Esophagus squamous epithelium (tissue), 4 donors: ENCODE measurements around the gene TRIM23.

Experiments
- POLR2A ChIP-seq, 4 donors: fragments of 450-650 bp; IDR thresholded peaks; one replicate each; pipeline ENCODE4 v1.6.1; 2017; ENCODE audit warnings: antibody characterized with exemption in 4 of 4, mild to moderate bottlenecking in 4 of 4, moderate library complexity in 3 of 4
- TF ChIP-seq, protein P1 (sequence below), 6 experiments: fragments of 450-650 bp in 4 of 6; fragments of 200-600 bp in 2 of 6; sonication (generic) in 2 of 6; IDR thresholded peaks; one replicate each; pipeline ENCODE4 v1.5.1; 2016 to 2019; ENCODE audit warnings: antibody characterized with exemption in 6 of 6, mild to moderate bottlenecking in 4 of 6, moderate library complexity in 4 of 6

DNA sequence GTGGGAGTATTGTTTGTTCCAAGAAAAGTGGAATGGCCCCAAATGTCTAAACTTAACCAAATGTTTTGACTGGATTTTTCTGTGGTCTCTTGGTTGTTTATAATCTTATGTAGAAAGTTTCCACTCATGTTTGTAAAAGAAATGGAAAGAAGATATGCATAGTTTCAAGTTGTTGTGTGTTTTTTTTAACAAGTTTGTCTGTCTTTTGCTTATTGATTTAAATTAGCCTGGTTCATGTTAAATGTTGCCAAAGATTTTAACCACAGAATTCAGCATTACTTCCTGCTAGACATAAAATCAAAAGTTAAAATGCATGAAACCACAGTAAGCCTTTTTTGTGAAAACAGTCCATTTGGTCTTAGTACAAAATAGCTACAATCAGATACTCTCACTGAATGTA, 47.0 kb downstream of the TRIM23 start:
- TF ChIP-seq POLR2A (IDR thresholded peaks at IDR 0.05) = no peak
- TF ChIP-seq, protein P1, sequence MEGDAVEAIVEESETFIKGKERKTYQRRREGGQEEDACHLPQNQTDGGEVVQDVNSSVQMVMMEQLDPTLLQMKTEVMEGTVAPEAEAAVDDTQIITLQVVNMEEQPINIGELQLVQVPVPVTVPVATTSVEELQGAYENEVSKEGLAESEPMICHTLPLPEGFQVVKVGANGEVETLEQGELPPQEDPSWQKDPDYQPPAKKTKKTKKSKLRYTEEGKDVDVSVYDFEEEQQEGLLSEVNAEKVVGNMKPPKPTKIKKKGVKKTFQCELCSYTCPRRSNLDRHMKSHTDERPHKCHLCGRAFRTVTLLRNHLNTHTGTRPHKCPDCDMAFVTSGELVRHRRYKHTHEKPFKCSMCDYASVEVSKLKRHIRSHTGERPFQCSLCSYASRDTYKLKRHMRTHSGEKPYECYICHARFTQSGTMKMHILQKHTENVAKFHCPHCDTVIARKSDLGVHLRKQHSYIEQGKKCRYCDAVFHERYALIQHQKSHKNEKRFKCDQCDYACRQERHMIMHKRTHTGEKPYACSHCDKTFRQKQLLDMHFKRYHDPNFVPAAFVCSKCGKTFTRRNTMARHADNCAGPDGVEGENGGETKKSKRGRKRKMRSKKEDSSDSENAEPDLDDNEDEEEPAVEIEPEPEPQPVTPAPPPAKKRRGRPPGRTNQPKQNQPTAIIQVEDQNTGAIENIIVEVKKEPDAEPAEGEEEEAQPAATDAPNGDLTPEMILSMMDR (IDR thresholded peaks at IDR 0.05) = no peak
